A673 (cell line): ENCODE data around the gene CYP27C1.

Experiments used
- EZH2 ChIP-seq: fragments of 200-600 bp; sonication (generic); IDR thresholded peaks from 2 replicates; pipeline ENCODE4 v1.6.1; 2017; ENCODE audit warnings: borderline replicate concordance, low read depth, mild to moderate bottlenecking, mixed read lengths, antibody characterized with exemption, low read length; ENCODE audit not compliant: poor library complexity, severe bottlenecking
- TF ChIP-seq, protein P1 (sequence below): fragments of 300-800, 200-600 bp; sonication (generic); conservative IDR thresholded peaks from 2 replicates; pipeline ENCODE4 v1.5.1; 2017; ENCODE audit warnings: low read depth, mild to moderate bottlenecking, antibody characterized with exemption, low read length, moderate library complexity, mixed read lengths

DNA sequence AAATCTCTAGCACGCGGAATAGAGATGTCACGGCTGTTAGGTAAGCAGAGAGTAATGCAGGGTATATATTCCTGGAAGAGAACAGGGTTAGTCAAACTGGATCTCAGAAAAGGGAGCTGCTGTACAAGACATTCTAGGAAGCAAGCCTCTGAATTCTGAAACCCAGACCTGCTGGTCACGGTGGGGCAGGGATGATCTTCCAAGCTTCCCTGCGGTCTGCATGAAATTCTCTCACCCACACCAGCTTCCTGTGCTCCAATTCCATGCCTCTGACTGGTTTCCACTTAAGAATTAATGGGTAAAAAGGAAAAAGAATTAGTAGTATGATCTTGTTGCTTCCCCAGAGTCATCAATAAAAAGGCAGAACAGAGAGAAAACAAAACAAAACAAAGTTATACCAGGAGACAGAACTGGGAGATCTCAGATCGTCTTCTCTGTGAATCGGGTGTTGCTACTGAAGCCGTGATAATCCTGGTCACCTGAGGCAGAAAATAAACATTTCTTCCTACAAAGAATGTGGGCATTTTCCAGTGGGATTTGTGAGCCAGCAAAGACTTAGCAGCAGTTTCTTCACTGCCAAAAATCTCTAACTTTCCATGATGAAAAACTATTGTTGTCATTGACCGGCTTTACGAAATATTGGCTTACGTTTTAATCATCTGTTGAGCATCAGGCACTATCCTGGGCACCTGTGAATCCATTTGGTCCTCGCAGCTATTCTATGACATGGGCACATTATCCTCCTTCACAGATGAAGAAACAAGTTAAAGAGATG lies 5.3 kb upstream of the CYP27C1 start:
- TF ChIP-seq, protein P1, sequence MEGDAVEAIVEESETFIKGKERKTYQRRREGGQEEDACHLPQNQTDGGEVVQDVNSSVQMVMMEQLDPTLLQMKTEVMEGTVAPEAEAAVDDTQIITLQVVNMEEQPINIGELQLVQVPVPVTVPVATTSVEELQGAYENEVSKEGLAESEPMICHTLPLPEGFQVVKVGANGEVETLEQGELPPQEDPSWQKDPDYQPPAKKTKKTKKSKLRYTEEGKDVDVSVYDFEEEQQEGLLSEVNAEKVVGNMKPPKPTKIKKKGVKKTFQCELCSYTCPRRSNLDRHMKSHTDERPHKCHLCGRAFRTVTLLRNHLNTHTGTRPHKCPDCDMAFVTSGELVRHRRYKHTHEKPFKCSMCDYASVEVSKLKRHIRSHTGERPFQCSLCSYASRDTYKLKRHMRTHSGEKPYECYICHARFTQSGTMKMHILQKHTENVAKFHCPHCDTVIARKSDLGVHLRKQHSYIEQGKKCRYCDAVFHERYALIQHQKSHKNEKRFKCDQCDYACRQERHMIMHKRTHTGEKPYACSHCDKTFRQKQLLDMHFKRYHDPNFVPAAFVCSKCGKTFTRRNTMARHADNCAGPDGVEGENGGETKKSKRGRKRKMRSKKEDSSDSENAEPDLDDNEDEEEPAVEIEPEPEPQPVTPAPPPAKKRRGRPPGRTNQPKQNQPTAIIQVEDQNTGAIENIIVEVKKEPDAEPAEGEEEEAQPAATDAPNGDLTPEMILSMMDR, result no peak
- TF ChIP-seq EZH2, result no peak
